ENCODE results near the gene FUT2.

FUT2 gene

DNA sequence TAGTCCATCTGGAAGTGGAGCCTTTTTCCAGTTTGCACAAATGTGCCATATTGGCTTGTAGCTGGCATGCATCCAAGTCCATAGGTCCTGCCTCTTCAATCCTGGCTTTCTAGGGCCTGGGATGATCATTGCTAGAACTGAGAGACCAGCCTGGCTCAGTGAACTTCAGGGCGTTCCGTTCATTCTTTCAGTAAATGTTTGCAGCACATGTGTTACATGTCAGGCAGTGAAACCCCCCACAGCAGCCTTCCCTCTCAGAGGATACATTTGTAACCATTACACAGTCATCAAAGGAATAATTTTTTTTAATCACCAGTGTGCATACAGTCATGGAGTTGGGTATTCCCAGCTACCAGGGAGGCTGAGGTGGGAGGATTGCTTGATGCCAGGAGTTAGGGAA is 9.7 kb downstream of the FUT2 start:
- TF ChIP-seq, protein P1, sequence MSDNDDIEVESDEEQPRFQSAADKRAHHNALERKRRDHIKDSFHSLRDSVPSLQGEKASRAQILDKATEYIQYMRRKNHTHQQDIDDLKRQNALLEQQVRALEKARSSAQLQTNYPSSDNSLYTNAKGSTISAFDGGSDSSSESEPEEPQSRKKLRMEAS (IDR thresholded peaks at IDR 0.05; ENCODE audit: low read depth, low read length) = no peak
- TF ChIP-seq POLR2A (IDR thresholded peaks at IDR 0.05; ENCODE audit: extremely low read depth, insufficient read length) (no peak), MYC (IDR thresholded peaks at IDR 0.05; ENCODE audit: low read depth, low read length) (no peak)
- TF ChIP-seq, protein P2, sequence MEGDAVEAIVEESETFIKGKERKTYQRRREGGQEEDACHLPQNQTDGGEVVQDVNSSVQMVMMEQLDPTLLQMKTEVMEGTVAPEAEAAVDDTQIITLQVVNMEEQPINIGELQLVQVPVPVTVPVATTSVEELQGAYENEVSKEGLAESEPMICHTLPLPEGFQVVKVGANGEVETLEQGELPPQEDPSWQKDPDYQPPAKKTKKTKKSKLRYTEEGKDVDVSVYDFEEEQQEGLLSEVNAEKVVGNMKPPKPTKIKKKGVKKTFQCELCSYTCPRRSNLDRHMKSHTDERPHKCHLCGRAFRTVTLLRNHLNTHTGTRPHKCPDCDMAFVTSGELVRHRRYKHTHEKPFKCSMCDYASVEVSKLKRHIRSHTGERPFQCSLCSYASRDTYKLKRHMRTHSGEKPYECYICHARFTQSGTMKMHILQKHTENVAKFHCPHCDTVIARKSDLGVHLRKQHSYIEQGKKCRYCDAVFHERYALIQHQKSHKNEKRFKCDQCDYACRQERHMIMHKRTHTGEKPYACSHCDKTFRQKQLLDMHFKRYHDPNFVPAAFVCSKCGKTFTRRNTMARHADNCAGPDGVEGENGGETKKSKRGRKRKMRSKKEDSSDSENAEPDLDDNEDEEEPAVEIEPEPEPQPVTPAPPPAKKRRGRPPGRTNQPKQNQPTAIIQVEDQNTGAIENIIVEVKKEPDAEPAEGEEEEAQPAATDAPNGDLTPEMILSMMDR (IDR thresholded peaks at IDR 0.05; ENCODE audit: low read depth, low read length) = no peak

DNA sequence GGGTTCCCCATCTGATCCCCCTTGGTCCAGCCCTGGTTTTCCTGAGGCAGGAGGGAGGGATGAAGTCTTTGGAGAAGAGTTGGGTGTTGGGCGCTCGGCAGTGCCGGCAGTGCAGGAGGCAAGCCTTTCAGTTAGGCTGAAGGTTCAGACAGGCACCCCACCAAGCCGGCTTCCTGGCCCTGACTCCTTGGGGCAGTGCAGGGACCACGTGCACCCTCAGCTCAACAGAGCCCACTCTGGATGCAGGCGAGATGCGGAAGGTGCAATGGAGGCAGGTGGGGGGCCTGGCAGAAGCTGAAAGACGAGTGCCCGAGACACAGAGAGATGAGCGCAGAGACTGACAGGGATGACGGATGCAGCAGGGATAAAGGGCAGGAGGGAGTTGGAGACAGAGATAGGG is 12.7 kb downstream of the FUT2 start:
- H3K4me3 ChIP-seq (ENCODE audit: low read depth, low read length) = no peak overlapping the region
- TF ChIP-seq, protein P1 (IDR thresholded peaks at IDR 0.05; ENCODE audit: low read depth, low read length) = peak; percentile 47; the same call in 1 of the 2 replicates
- TF ChIP-seq, protein P2 (IDR thresholded peaks at IDR 0.05; ENCODE audit: low read depth, low read length) = no peak
- TF ChIP-seq MYC (IDR thresholded peaks at IDR 0.05; ENCODE audit: low read depth, low read length) = no peak
- TF ChIP-seq POLR2A (IDR thresholded peaks at IDR 0.05; ENCODE audit: extremely low read depth, insufficient read length) = no peak
- DNase-seq (ENCODE audit: low read depth) = no peak

More for the DNA sequence above, 9.7 kb downstream of the FUT2 start:
- H3K4me3 ChIP-seq (ENCODE audit: low read depth, low read length) = no peak overlapping the region
- no peak for DNase-seq (ENCODE audit: low read depth)

DNA sequence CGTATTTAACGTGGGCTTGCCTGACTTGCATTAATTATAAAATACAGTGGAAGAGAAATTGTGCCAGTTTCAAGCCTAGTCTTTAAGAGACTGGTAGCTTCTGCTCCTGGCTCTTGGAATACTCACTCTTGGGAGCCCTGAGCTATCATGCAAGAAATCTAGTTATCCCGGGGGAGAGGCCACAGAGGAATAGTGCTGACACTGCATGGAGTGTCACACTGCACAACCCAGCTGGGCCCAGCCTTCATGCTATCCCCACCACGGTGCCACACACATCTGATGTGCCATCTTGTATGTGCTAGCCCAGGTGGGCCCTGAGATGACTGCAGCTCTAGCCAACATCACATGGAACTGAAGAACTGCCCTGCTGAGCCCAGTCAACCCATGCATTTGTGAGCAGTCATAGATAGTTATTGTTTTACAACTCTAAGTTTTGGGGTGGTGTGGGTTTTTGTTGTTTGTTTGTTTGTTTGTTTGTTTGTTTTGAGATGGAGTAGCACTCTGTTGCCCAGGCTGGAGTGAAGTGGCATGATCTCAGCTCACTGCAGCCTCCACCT is 15.4 kb downstream of the FUT2 start:
- no peak for DNase-seq (ENCODE audit: low read depth)
- H3K4me3 ChIP-seq (ENCODE audit: low read depth, low read length) = no peak overlapping the region
- TF ChIP-seq, protein P2 (IDR thresholded peaks at IDR 0.05; ENCODE audit: low read depth, low read length) = no peak
- TF ChIP-seq MYC (IDR thresholded peaks at IDR 0.05; ENCODE audit: low read depth, low read length) = no peak
- no peak for TF ChIP-seq POLR2A (IDR thresholded peaks at IDR 0.05; ENCODE audit: extremely low read depth, insufficient read length)
- TF ChIP-seq, protein P1 (IDR thresholded peaks at IDR 0.05; ENCODE audit: low read depth, low read length) = no peak

DNA sequence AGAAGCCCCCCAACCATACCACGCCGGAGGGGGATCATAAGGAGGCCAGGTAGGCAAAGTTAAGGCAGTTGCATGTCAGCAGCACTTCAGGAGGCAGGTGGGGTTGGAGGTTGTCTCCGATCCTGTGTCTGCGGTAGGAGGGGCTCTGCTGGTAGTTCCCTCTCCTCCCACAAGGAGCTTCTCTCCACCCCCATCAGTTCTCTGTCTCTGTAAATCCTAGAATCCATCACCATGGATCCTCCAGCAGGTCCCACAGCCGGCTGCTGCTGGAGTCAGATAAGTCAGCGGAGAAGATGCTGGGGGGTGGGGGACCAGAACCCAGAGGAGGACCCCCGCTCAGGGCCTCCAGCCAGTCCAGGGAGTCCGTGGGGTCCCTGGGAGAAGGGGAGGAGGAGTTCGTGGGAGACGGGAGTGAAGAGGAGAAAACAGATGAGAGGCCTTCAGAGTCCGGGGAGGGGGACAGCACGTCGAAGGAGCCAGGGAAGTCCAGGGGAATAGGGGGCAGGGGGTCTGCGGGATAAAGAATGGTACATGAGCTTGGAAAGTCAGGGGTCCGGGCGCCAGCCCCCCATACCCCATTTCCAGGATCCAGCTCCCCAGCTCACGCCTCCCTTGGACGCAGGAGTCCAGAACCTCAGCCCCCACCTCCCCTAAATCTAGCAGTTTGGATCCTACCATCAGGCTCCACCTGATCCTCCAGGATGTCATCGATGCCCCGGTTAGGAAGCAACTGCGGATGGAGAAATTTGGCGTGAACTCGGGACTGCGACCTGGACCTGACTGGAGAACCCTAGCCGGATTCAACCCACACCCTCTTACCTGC is 17.5 kb downstream of the FUT2 start:
- H3K4me3 ChIP-seq (ENCODE audit: low read depth, low read length) = peak overlapping the region; percentile 63
- DNase-seq (ENCODE audit: low read depth) = peak; percentile 60

DNA sequence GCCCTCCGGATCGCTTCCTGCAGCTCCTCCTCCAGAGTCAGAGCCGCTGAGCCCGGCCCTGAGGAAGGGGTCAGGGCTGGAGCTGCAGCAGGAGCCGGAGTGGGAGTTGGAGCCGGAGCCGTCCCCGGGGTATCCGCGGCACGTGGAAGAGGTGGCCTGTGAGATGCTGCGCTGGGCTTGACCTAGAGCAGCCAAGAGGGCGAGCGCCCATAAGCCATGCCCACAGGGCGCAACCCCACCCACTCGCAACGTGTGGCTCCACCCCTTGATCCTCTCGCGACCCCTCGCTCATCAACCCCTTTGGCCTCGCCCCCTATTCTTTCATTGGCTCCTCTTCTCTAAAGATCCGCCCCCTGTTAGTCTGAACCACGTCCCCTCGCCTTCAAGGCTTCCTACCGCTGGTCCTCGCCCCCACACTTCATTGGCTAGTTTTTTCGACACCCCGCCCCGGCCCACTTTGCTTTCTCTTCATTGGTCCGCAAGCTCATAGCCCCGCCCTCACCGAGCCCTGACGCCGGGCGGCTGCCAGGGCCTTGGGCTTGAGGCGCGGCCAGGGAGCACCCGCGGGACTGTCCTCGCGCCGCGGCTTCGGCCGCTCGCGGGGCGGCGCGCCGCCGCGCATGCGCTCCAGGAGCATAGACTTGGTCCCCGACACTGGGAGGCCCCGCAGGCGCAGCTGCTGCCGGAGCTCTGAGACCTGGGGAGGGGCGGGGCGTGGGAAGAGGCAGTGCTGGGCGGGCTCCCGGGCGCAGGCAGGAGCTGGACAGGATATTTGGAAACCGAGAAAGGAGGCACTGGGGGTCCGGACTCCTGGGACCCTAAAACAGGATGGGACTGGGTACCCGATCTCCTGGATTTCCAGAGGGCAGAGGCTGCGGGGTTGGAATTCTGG is 18.3 kb downstream of the FUT2 start:
- peak; percentile 61; the same call in 1 of the 2 replicates for TF ChIP-seq MYC (IDR thresholded peaks at IDR 0.05; ENCODE audit: low read depth, low read length)
- TF ChIP-seq, protein P1 (IDR thresholded peaks at IDR 0.05; ENCODE audit: low read depth, low read length) = peak; percentile 78
- TF ChIP-seq, protein P2 (IDR thresholded peaks at IDR 0.05; ENCODE audit: low read depth, low read length) = peak; percentile 23
- peak; percentile 63 for TF ChIP-seq POLR2A (IDR thresholded peaks at IDR 0.05; ENCODE audit: extremely low read depth, insufficient read length)
- H3K4me3 ChIP-seq (ENCODE audit: low read depth, low read length) = peak overlapping the region; percentile 64
- DNase-seq (ENCODE audit: low read depth) = peak; percentile 100

More for the DNA sequence above, 17.5 kb downstream of the FUT2 start:
- TF ChIP-seq MYC (IDR thresholded peaks at IDR 0.05; ENCODE audit: low read depth, low read length) = no peak
- TF ChIP-seq, protein P1 (IDR thresholded peaks at IDR 0.05; ENCODE audit: low read depth, low read length) = no peak
- TF ChIP-seq, protein P2 (IDR thresholded peaks at IDR 0.05; ENCODE audit: low read depth, low read length) = peak; percentile 32
- no peak for TF ChIP-seq POLR2A (IDR thresholded peaks at IDR 0.05; ENCODE audit: extremely low read depth, insufficient read length)
